HepG2 (cell line): ENCODE data around the gene CACNA2D1. TPM values are rescaled to one million over a fixed set of nuclear protein-coding genes. Genes with fewer than 3 reads are reported as not detected.

Experiments
- ATAC-seq: fragments of 200-7000 bp; cut with Tn5 transposase; 3 replicates; pipeline ENCODE4 v1.9.1; 2020; ENCODE audit warnings: mild to moderate bottlenecking, moderate library complexity
- BruUV-seq: library from RNA; stranded (reverse); fragments of 400-500 nt; replicated peaks from 2 replicates; lab custom pipeline; 2021; lab: Mats Ljungman, UMichigan
- CTCF ChIA-PET: fragments of 300-600 bp; formaldehyde crosslinking; extraction: SDS; loops from one replicate; lab custom pipeline; 2021; ENCODE audit warnings: low total read pairs, inconsistent platforms, low intra/inter-chr PET ratio; lab: Yijun Ruan, JAX
- POLR2A ChIA-PET: fragments of 350-600 bp; sonication (Branson Sonifier 250); formaldehyde crosslinking; loops from one replicate; lab custom pipeline; 2020; ENCODE audit warnings: antibody characterized with exemption, inconsistent platforms; lab: Yijun Ruan, JAX
- DNase-seq: peaks from one replicate; pipeline ENCODE4 v3.0.0-alpha.2; 2015; ENCODE audit warnings: low spot score
- FAIRE-seq: peaks from 3 replicates; lab custom pipeline; 2011; peaks lifted over from hg19 to GRCh38; lab: Jason Lieb, UNC
- H2AFZ ChIP-seq: one replicate; pipeline ENCODE4 v1.6.1; 2011; ENCODE audit warnings: low read length, inconsistent platforms
- H3K27ac ChIP-seq: fragments of 300-600 bp; 3 replicates; pipeline ENCODE4 v1.8.0; 2011; ENCODE audit warnings: mixed run types, mild to moderate bottlenecking, mixed read lengths, low read length, inconsistent platforms; ENCODE audit not compliant: insufficient read depth; ENCODE audit errors: extremely low read length
- H3K27me3 ChIP-seq, 2 experiments: fragments of 200-600 bp in 1 of 2; 2 replicates in 1 of 2; 3 replicates in 1 of 2; pipeline versions ENCODE4 v1.6.0 to v1.8.0; 2011; ENCODE audit warnings: low read length in 2 of 2, mild to moderate bottlenecking in 2 of 2, moderate library complexity in 2 of 2, inconsistent platforms in 1 of 2; ENCODE audit not compliant: insufficient read depth in 2 of 2, control insufficient read depth in 1 of 2
- H3K36me3 ChIP-seq, 2 experiments: fragments of 200-600 bp in 1 of 2; replicated peaks in 1 of 2; 2 replicates in 1 of 2; 3 replicates in 1 of 2; pipeline versions ENCODE4 v1.5.1 to v1.8.0; 2011; ENCODE audit warnings: low read length in 2 of 2, inconsistent platforms in 1 of 2; ENCODE audit not compliant: insufficient read depth in 2 of 2, control insufficient read depth in 1 of 2
- H3K4me1 ChIP-seq: 2 replicates; pipeline ENCODE4 v1.5.1; 2012; ENCODE audit warnings: low read length, inconsistent platforms; ENCODE audit not compliant: insufficient read depth
- H3K4me2 ChIP-seq: 2 replicates; pipeline ENCODE4 v1.6.0; 2011; ENCODE audit warnings: low read depth, low read length, inconsistent platforms
- H3K4me3 ChIP-seq, 3 experiments: fragments of 200-600 bp in 1 of 3; sonication (generic), shearing (Covaris generic) in 1 of 3; replicated peaks in 1 of 3; 2 replicates each; pipeline ENCODE4 v1.5.1; 2011 to 2016; ENCODE audit warnings: low read length in 3 of 3, inconsistent platforms in 2 of 3, low read depth in 2 of 3, mild to moderate bottlenecking in 2 of 3, control low read depth in 1 of 3, mixed read lengths in 1 of 3; ENCODE audit not compliant: insufficient read depth in 1 of 3
- H3K79me2 ChIP-seq: one replicate; pipeline ENCODE4 v1.6.1; 2011; ENCODE audit warnings: low read length, inconsistent platforms; ENCODE audit not compliant: insufficient read depth
- H3K9ac ChIP-seq: 2 replicates; pipeline ENCODE4 v1.6.0; 2011; ENCODE audit warnings: mild to moderate bottlenecking, low read depth, low read length, inconsistent platforms; ENCODE audit not compliant: insufficient read depth
- H3K9me3 ChIP-seq: 2 replicates; pipeline ENCODE4 v1.5.1; 2012; ENCODE audit warnings: mild to moderate bottlenecking, low read length
- H4K20me1 ChIP-seq: 2 replicates; pipeline ENCODE4 v1.6.0; 2011; ENCODE audit warnings: inconsistent platforms, mild to moderate bottlenecking, low read length, moderate library complexity; ENCODE audit not compliant: insufficient read depth
- HNF1A ChIP-seq, 2 experiments: sonication (generic) in 1 of 2; formaldehyde crosslinking in 1 of 2; IDR thresholded peaks; 2 replicates each; pipeline versions ENCODE4 v1.4.0 to v1.6.1; 2016 to 2020; ENCODE audit warnings: borderline replicate concordance in 1 of 2, low read depth in 1 of 2, mild to moderate bottlenecking in 1 of 2, missing genetic modification reagents in 1 of 2
- REL ChIP-seq: sonication (generic); formaldehyde crosslinking; conservative IDR thresholded peaks from 2 replicates; pipeline ENCODE4 v1.8.0; 2022; ENCODE audit warnings: mild to moderate bottlenecking, missing genetic modification reagents, moderate library complexity
- STAT5B ChIP-seq: sonication (generic); formaldehyde crosslinking; IDR thresholded peaks from 2 replicates; pipeline ENCODE4 v1.4.0; 2020; ENCODE audit warnings: missing genetic modification reagents
- ZBTB40 ChIP-seq, 2 experiments: fragments of 450-650 bp in 1 of 2; sonication (generic) in 1 of 2; formaldehyde crosslinking in 1 of 2; IDR thresholded peaks; 2 replicates each; pipeline versions ENCODE4 v1.6.1 to v1.8.0; 2016 to 2022; ENCODE audit warnings: antibody characterized with exemption in 1 of 2, mild to moderate bottlenecking in 1 of 2, missing genetic modification reagents in 1 of 2
- ZNF101 ChIP-seq: sonication (generic); formaldehyde crosslinking; IDR thresholded peaks from 2 replicates; pipeline ENCODE4 v1.4.0; 2020; ENCODE audit warnings: mild to moderate bottlenecking, low read depth, missing genetic modification reagents, borderline replicate concordance
- ZNF772 ChIP-seq: sonication (generic); formaldehyde crosslinking; IDR thresholded peaks from 2 replicates; pipeline ENCODE4 v1.5.0; 2020; ENCODE audit warnings: mild to moderate bottlenecking, missing genetic modification reagents
- in situ Hi-C: cut with HindIII; loops from 2 replicates; pipeline ENCODE4 v1.10.0; 2017; ENCODE audit warnings: low pct_unique_long_range_greater_than_20kb; ENCODE audit not compliant: extremely low pct_ligation_motif_present
- intact Hi-C: fragments of 100-400 bp; cut with micrococcal nuclease; formaldehyde crosslinking; loops from one replicate; pipeline ENCODE4 v1.10.0; 2022; ENCODE audit not compliant: unreplicated experiment
- polyA plus RNA-seq, 8 experiments: library from polyadenylated mRNA; depleted of rRNA in 3 of 8; stranded (reverse) in 7 of 8; unstranded in 1 of 8; fragments of >200 nt; fragmentation: Illumina TruSeq in 4 of 8; extraction: Trizol in 4 of 8; gene quantifications; 2 replicates each; pipeline versions ENCODE4 v1.2.1 to v1.2.3, GENCODE V29; 2011 to 2016; ENCODE audit warnings: low read depth in 4 of 8, missing spikeins in 1 of 8, mixed read lengths in 1 of 8; ENCODE audit not compliant: insufficient read depth in 1 of 8
- total RNA-seq, 5 experiments: library from RNA; depleted of rRNA; stranded (reverse); fragments of >200 nt; fragmentation: Illumina TruSeq; extraction: Trizol; gene quantifications; 2 replicates each; pipeline ENCODE4 v1.2.3, GENCODE V29; 2016; ENCODE audit warnings: low read depth in 1 of 5

CACNA2D1 gene
- total and polyA plus RNA-seq, 2 of the 13 experiments (the other 11 are each of a cell fraction or from before 2014, with no cell fraction given) = not detected

GRCh38 chr7:82449910-82450309, 6.3 kb upstream of the CACNA2D1 start (continued):
- TF ChIP-seq ZBTB40 (IDR thresholded peaks at IDR 0.05) (no peak), ZBTB40 (CRISPR knock-in tag; IDR thresholded peaks at IDR 0.05) (no peak)

- POLR2A ChIA-PET = no interaction called here
- no peak overlapping the region for H3K9ac ChIP-seq
- H3K79me2 ChIP-seq = no peaks in the 10 kb centered on the region
- peaks cover 5% of the 10 kb centered on the region; the same call in 1 of the 2 replicates for H3K4me1 ChIP-seq
- CTCF ChIA-PET = no interaction called here
- BruUV-seq = no TSS peak
- H3K27ac ChIP-seq = no peak overlapping the region
- no peak overlapping the region for H2AFZ ChIP-seq
- FAIRE-seq (no peak), DNase-seq (no peak), ATAC-seq (no peak)
- H3K9me3 ChIP-seq = no peaks in the 10 kb centered on the region
- intact Hi-C loops (no loop called here), in situ Hi-C loops (no loop called here)
- H3K27me3 ChIP-seq = peaks cover 0 to 16% of the 10 kb centered on the region in 2 experiments; a peak in 3 of 5 replicates
- H3K4me3 ChIP-seq = no peak overlapping the region
- no peaks in the 10 kb centered on the region for H4K20me1 ChIP-seq
- no peak overlapping the region for H3K4me2 ChIP-seq
- H3K36me3 ChIP-seq = no peaks in the 10 kb centered on the region
- no peak for TF ChIP-seq STAT5B (CRISPR knock-in tag)
- TF ChIP-seq REL = no peak
- TF ChIP-seq ZNF772 = no peak
- no peak for TF ChIP-seq ZNF101 (CRISPR knock-in tag)
- TF ChIP-seq HNF1A (IDR thresholded peaks at IDR 0.05; ENCODE audit: low read depth) = no peak
- TF ChIP-seq HNF1A (CRISPR knock-in tag; IDR thresholded peaks at IDR 0.05; ENCODE audit: borderline replicate concordance) = no peak
These were observed 3.3 kb upstream of the CACNA2D1 start for GRCh38 chr7:82446897-82447296.
